K562 (cell line): ENCODE measurements around the gene ARPP21. TPM values are rescaled to one million over a fixed set of nuclear protein-coding genes. Genes with fewer than 3 reads are reported as not detected.

Experiments
- ATAC-seq: fragments of 200-7000 bp; cut with Tn5 transposase; 3 replicates; pipeline ENCODE4 v1.9.1; 2020; ENCODE audit warnings: moderate library complexity
- BruUV-seq: library from RNA; stranded (reverse); fragments of 400-500 nt; replicated peaks from 2 replicates; lab custom pipeline; 2021; lab: Mats Ljungman, UMichigan
- CTCF ChIA-PET: fragments of 300-600 bp; formaldehyde crosslinking; extraction: SDS; loops from one replicate; lab custom pipeline; 2021; ENCODE audit warnings: low intra/inter-chr PET ratio; lab: Yijun Ruan, JAX
- POLR2A ChIA-PET: fragments of 300-600, 350-650 bp; sonication (Branson Sonifier 250); formaldehyde crosslinking; extraction: SDS; loops from one replicate; lab custom pipeline; 2021; ENCODE audit warnings: antibody characterized with exemption, inconsistent platforms; lab: Yijun Ruan, JAX
- DNase-seq, 4 experiments: peaks; one replicate each; pipeline versions ENCODE4 v3.0.0 to v3.0.0-alpha.2; 2011 to 2018; ENCODE audit warnings: low spot score in 3 of 4, mixed read lengths in 3 of 4; ENCODE audit errors: extremely low read depth in 1 of 4
- FAIRE-seq: peaks from 2 replicates; lab custom pipeline; 2011; peaks lifted over from hg19 to GRCh38; lab: Jason Lieb, UNC
- H2AFZ ChIP-seq: 2 replicates; pipeline ENCODE4 v1.6.0; 2011; ENCODE audit warnings: low read depth, low read length, control low read depth, inconsistent platforms
- H3K27ac ChIP-seq: fragments of 200-600 bp; 3 replicates; pipeline ENCODE4 v1.8.0; 2011; ENCODE audit warnings: low read depth, mild to moderate bottlenecking, control low read depth, inconsistent platforms, low read length, moderate library complexity, mixed read lengths; ENCODE audit errors: extremely low read depth
- H3K27me3 ChIP-seq, 2 experiments: fragments of 300-600 bp in 1 of 2; 2 replicates in 1 of 2; 3 replicates in 1 of 2; pipeline versions ENCODE4 v1.6.0 to v1.8.0; 2011; ENCODE audit warnings: inconsistent platforms in 2 of 2, low read length in 2 of 2, mild to moderate bottlenecking in 1 of 2, mixed read lengths in 1 of 2, moderate library complexity in 1 of 2; ENCODE audit not compliant: control insufficient read depth in 2 of 2, insufficient read depth in 2 of 2
- H3K36me3 ChIP-seq: fragments of 300-600 bp; 3 replicates; pipeline ENCODE4 v1.8.0; 2011; ENCODE audit warnings: mild to moderate bottlenecking, low read length, inconsistent platforms; ENCODE audit not compliant: control insufficient read depth, insufficient read depth
- H3K4me1 ChIP-seq, 2 experiments: fragments of 200-600 bp in 1 of 2; replicated peaks in 1 of 2; 2 replicates in 1 of 2; 3 replicates in 1 of 2; pipeline versions ENCODE4 v1.5.1 to v1.8.0; 2011; ENCODE audit warnings: inconsistent platforms in 2 of 2, low read length in 2 of 2, mild to moderate bottlenecking in 1 of 2, mixed read lengths in 1 of 2, moderate library complexity in 1 of 2; ENCODE audit not compliant: control insufficient read depth in 2 of 2, insufficient read depth in 2 of 2
- H3K4me2 ChIP-seq: 2 replicates; pipeline ENCODE4 v1.6.1; 2011; ENCODE audit warnings: low read length, control low read depth, inconsistent platforms, mixed read lengths; ENCODE audit not compliant: insufficient read depth
- H3K4me3 ChIP-seq: fragments of 200-600 bp; sonication (generic), shearing (Covaris generic); 2 replicates; pipeline ENCODE4 v1.5.1; 2016; ENCODE audit warnings: control low read depth, inconsistent platforms
- H3K79me2 ChIP-seq: fragments of 200-600 bp; 3 replicates; pipeline ENCODE4 v1.8.0; 2011; ENCODE audit warnings: low read length, inconsistent platforms; ENCODE audit not compliant: control insufficient read depth, insufficient read depth
- H3K9ac ChIP-seq, 2 experiments: 2 replicates each; pipeline versions ENCODE4 v1.6.0 to v1.6.1; 2011; ENCODE audit warnings: low read depth in 2 of 2, low read length in 2 of 2, control low read depth in 1 of 2, inconsistent platforms in 1 of 2, mild to moderate bottlenecking in 1 of 2, mixed read lengths in 1 of 2; ENCODE audit not compliant: insufficient read depth in 1 of 2
- H3K9me1 ChIP-seq: one replicate; pipeline ENCODE4 v1.6.0; 2011; ENCODE audit warnings: inconsistent platforms, mild to moderate bottlenecking, low read length, moderate library complexity; ENCODE audit not compliant: control insufficient read depth, insufficient read depth
- H3K9me3 ChIP-seq: replicated peaks from 2 replicates; pipeline ENCODE4 v1.5.1; 2011; ENCODE audit warnings: low read depth, low read length, inconsistent platforms; ENCODE audit not compliant: control insufficient read depth, insufficient read depth
- H4K20me1 ChIP-seq: replicated peaks from 2 replicates; pipeline ENCODE4 v1.6.1; 2011; ENCODE audit warnings: low read length, inconsistent platforms, mixed read lengths; ENCODE audit not compliant: control insufficient read depth, insufficient read depth
- GATAD2A ChIP-seq: fragments of 450-650 bp; IDR thresholded peaks from 2 replicates; pipeline ENCODE4 v1.6.1; 2017
- HSF4 ChIP-seq: fragments of 250-450 bp; sonication (Bioruptor Pico); IDR thresholded peaks from 2 replicates; pipeline ENCODE4 v2.1.2; 2022; ENCODE audit warnings: mild to moderate bottlenecking, moderate library complexity, borderline replicate concordance
- KLF13 ChIP-seq: fragments of 450-650 bp; IDR thresholded peaks from 2 replicates; pipeline ENCODE4 v1.6.1; 2016; ENCODE audit warnings: missing genetic modification characterization, low read depth, mild to moderate bottlenecking, missing compliant biosample characterization, moderate library complexity, borderline replicate concordance
- PHF21A ChIP-seq: fragments of 450-650 bp; IDR thresholded peaks from 2 replicates; pipeline ENCODE4 v1.6.1; 2017; ENCODE audit warnings: low read depth, borderline replicate concordance
- POLR3G ChIP-seq: IDR thresholded peaks from 2 replicates; pipeline ENCODE4 v1.6.1; 2011; ENCODE audit not compliant: insufficient read length, insufficient replicate concordance; ENCODE audit errors: extremely low read depth
- RBBP5 ChIP-seq: fragments of 200-600 bp; sonication (generic); IDR thresholded peaks from 2 replicates; pipeline ENCODE4 v1.6.1; 2012; ENCODE audit warnings: borderline replicate concordance, mild to moderate bottlenecking, low read length, control low read depth, inconsistent platforms; ENCODE audit not compliant: insufficient read depth, poor library complexity, severe bottlenecking
- TBL1XR1 ChIP-seq, 2 experiments: IDR thresholded peaks; 2 replicates each; pipeline ENCODE4 v1.6.1; 2012; ENCODE audit warnings: improper control_type of control experiment in 2 of 2, low read length in 2 of 2, mild to moderate bottlenecking in 1 of 2
- TCFL5 ChIP-seq: fragments of 250-450 bp; sonication (Bioruptor Pico); conservative IDR thresholded peaks from 2 replicates; pipeline ENCODE4 v1.6.1; 2021; ENCODE audit warnings: mild to moderate bottlenecking, moderate library complexity, matching md5 sums
- U2AF1 ChIP-seq: fragments of 200-400 bp; formaldehyde crosslinking; optimal IDR thresholded peaks from 2 replicates; pipeline ENCODE3; 2017; ENCODE audit warnings: mild to moderate bottlenecking, low read depth, low read length, moderate library complexity
- ZC3H4 ChIP-seq: sonication (generic); formaldehyde crosslinking; IDR thresholded peaks from 2 replicates; pipeline ENCODE4 v1.9.0; 2021; ENCODE audit warnings: missing genetic modification reagents, borderline replicate concordance
- ZKSCAN3 ChIP-seq: fragments of 250-450 bp; sonication (Bioruptor Pico); IDR thresholded peaks from 2 replicates; pipeline ENCODE4 v1.4.0; 2020
- ZNF551 ChIP-seq: fragments of 250-450 bp; sonication (Bioruptor Pico); IDR thresholded peaks from 2 replicates; pipeline ENCODE4 v1.5.0; 2021; ENCODE audit warnings: mild to moderate bottlenecking, moderate library complexity
- ZNF561 ChIP-seq: fragments of 450-650 bp; formaldehyde crosslinking; conservative IDR thresholded peaks from 2 replicates; pipeline ENCODE4 v1.4.0; 2020; ENCODE audit warnings: mild to moderate bottlenecking, moderate library complexity
- WGBS: fragments of 100-300 bp; shearing (Covaris generic); methylation state at CpG from one replicate; pipeline ENCODE4 v1.1.6; 2016; ENCODE audit warnings: low coverage, mixed read lengths; ENCODE audit not compliant: insufficient coverage; ENCODE audit errors: missing lambda C conversion rate; 5-methylcytosine and 5-hydroxymethylcytosine counted together
- in situ Hi-C: fragments of 300-500 bp; cut with MboI; formaldehyde crosslinking; loops from 4 replicates; pipeline ENCODE4 v1.15.0; 2018; ENCODE audit warnings: inconsistent platforms, mixed read lengths
- intact Hi-C: fragments of 100-400 bp; cut with micrococcal nuclease; formaldehyde crosslinking; loops from 2 replicates; pipeline ENCODE4 v1.14.2; 2022
- polyA plus RNA-seq, 8 experiments: library from polyadenylated mRNA; depleted of rRNA in 4 of 8; stranded (reverse) in 5 of 8; unstranded in 3 of 8; fragments of >200 nt; fragmentation: Nextera tagmentation in 2 of 8; fragmentation: Illumina TruSeq in 1 of 8; extraction: Ambion mirVana in 2 of 8; extraction: Trizol in 1 of 8; gene quantifications; 2 replicates each; pipeline versions ENCODE4 v1.2.1 to v1.2.3, GENCODE V29; 2011 to 2014; ENCODE audit warnings: inconsistent platforms in 1 of 8, missing spikeins in 1 of 8
- total RNA-seq, 7 experiments: library from RNA; depleted of rRNA in 6 of 7; stranded (reverse); fragments of >200 nt in 6 of 7; fragmentation: Illumina TruSeq in 2 of 7; extraction: Trizol in 2 of 7; gene quantifications; 2 replicates each; pipeline versions ENCODE4 v1.2.1 to v1.2.3, GENCODE V29; 2011 to 2021; ENCODE audit warnings: low replicate concordance in 1 of 7
- TF ChIP-seq, protein P1 (sequence below): fragments of 200-800 bp; sonication (Bioruptor generic); IDR thresholded peaks from 2 replicates; pipeline ENCODE4 v1.6.1; 2017; ENCODE audit warnings: missing genetic modification characterization, missing compliant biosample characterization
- TF ChIP-seq, protein P2 (sequence below): fragments of 150-350 bp; conservative IDR thresholded peaks from 2 replicates; pipeline ENCODE4 v1.6.1; 2014; ENCODE audit warnings: low read length

The ARPP21 gene
- total and polyA plus RNA-seq, 9 of the 15 experiments (the other 6 are each of a cell fraction or from before 2014, with no cell fraction given) = not detected

DNA sequence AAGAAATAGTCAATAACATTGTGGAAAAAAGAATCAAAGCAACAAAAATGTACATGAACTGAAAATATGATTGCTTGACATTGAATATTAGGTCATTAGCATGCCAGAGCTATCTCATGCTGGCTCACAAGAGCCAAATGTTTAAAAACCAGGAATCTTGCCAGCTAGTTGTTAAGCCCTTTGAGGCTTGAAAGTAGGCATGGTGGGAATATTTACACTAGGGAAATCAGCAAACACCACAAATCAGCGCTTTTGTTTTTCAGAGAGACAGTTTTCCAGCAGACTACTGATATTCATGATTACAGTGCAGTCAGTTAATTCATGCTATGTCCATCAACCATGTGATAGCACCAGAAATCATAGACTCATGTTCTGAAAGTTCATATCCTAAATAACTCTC lies 144.8 kb downstream of the ARPP21 start:
- H3K4me2 ChIP-seq = no peak overlapping the region
- H3K79me2 ChIP-seq = no peaks in the 10 kb centered on the region
- in situ Hi-C loops = no loop called here
- BruUV-seq = no TSS peak
- H4K20me1 ChIP-seq = no peaks in the 10 kb centered on the region
- no peak overlapping the region for H3K4me3 ChIP-seq
- no peak overlapping the region for H3K9ac ChIP-seq
- no peaks in the 10 kb centered on the region for H3K36me3 ChIP-seq
- CTCF ChIA-PET = no interaction called here
- H3K9me1 ChIP-seq = no peaks in the 10 kb centered on the region
- H3K27ac ChIP-seq = no peak overlapping the region
- intact Hi-C loops = no loop called here
- H3K27me3 ChIP-seq = no peaks in the 10 kb centered on the region
- ATAC-seq = no peak
- POLR2A ChIA-PET = no interaction called here
- TF ChIP-seq TBL1XR1 (IDR thresholded peaks at IDR 0.05; ENCODE audit: low read length in 2 of 2) (no peak), GATAD2A (no peak), KLF13 (tag) (no peak), U2AF1 (no peak), POLR3G (no peak), RBBP5 (no peak), ZKSCAN3 (CRISPR knock-in tag) (no peak), ZC3H4 (CRISPR knock-in tag) (no peak), TCFL5 (CRISPR knock-in tag) (no peak), PHF21A (no peak), ZNF551 (CRISPR knock-in tag) (no peak), HSF4 (CRISPR knock-in tag) (no peak), ZNF561 (CRISPR knock-in tag) (no peak)
- TF ChIP-seq, protein P1, sequence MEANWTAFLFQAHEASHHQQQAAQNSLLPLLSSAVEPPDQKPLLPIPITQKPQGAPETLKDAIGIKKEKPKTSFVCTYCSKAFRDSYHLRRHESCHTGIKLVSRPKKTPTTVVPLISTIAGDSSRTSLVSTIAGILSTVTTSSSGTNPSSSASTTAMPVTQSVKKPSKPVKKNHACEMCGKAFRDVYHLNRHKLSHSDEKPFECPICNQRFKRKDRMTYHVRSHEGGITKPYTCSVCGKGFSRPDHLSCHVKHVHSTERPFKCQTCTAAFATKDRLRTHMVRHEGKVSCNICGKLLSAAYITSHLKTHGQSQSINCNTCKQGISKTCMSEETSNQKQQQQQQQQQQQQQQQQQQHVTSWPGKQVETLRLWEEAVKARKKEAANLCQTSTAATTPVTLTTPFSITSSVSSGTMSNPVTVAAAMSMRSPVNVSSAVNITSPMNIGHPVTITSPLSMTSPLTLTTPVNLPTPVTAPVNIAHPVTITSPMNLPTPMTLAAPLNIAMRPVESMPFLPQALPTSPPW (CRISPR knock-in tag) = no peak
- TF ChIP-seq, protein P2, sequence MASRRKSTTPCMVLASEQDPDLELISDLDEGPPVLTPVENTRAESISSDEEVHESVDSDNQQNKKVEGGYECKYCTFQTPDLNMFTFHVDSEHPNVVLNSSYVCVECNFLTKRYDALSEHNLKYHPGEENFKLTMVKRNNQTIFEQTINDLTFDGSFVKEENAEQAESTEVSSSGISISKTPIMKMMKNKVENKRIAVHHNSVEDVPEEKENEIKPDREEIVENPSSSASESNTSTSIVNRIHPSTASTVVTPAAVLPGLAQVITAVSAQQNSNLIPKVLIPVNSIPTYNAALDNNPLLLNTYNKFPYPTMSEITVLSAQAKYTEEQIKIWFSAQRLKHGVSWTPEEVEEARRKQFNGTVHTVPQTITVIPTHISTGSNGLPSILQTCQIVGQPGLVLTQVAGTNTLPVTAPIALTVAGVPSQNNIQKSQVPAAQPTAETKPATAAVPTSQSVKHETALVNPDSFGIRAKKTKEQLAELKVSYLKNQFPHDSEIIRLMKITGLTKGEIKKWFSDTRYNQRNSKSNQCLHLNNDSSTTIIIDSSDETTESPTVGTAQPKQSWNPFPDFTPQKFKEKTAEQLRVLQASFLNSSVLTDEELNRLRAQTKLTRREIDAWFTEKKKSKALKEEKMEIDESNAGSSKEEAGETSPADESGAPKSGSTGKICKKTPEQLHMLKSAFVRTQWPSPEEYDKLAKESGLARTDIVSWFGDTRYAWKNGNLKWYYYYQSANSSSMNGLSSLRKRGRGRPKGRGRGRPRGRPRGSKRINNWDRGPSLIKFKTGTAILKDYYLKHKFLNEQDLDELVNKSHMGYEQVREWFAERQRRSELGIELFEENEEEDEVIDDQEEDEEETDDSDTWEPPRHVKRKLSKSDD = no peak
- DNase-seq = no peak
- no peak overlapping the region for H2AFZ ChIP-seq
- H3K9me3 ChIP-seq = no peaks in the 10 kb centered on the region; the same call in 1 of the 2 replicates
- H3K4me1 ChIP-seq = no peaks in the 10 kb centered on the region
- no peak for FAIRE-seq
- WGBS = 0% methylated on average over 1 of the region's 1 CpG
